Inflammatory macrophage treated with lipopolysaccharide for 1 hour (primary cell): ENCODE data around the gene PRR7.

Experiments
- DNase-seq, 2 donors: peaks; one replicate each; pipeline ENCODE4 v3.0.0-alpha.2; 2020 to 2022

Gene PRR7

GRCh38 chr5:177437623-177438022 is 9.0 kb upstream of the PRR7 start:
- no peak for DNase-seq

GRCh38 chr5:177438468-177438867 is 8.1 kb upstream of the PRR7 start:
- DNase-seq: no peak

GRCh38 chr5:177439518-177440053 is 7.0 kb upstream of the PRR7 start:
- DNase-seq: no peak

GRCh38 chr5:177440211-177440989 is 6.2 kb upstream of the PRR7 start:
- DNase-seq: peak in 1 of 2 donors; percentile 23

GRCh38 chr5:177440990-177441780 is 5.4 kb upstream of the PRR7 start:
- no peak for DNase-seq

- no peak for DNase-seq
Measured at GRCh38 chr5:177442066-177442826, 4.4 kb upstream of the PRR7 start.

- no peak for DNase-seq
Measured at GRCh38 chr5:177443144-177443983, 3.2 kb upstream of the PRR7 start.

GRCh38 chr5:177444106-177445051 is 2.2 kb upstream of the PRR7 start:
- DNase-seq: no peak

- DNase-seq: no peak
Measured at GRCh38 chr5:177445052-177445916, 1.3 kb upstream of the PRR7 start.

GRCh38 chr5:177445917-177446199 is 756 bp upstream of the PRR7 start:
- DNase-seq: no peak

- no peak for DNase-seq
Measured at GRCh38 chr5:177447066-177447610, 524 bp downstream of the PRR7 start.

- no peak for DNase-seq
Measured at GRCh38 chr5:177447611-177448243, 1.1 kb downstream of the PRR7 start.

GRCh38 chr5:177448244-177448950 is 1.8 kb downstream of the PRR7 start:
- DNase-seq: no peak

- DNase-seq: no peak
Measured at GRCh38 chr5:177449140-177450061, 2.8 kb downstream of the PRR7 start.

- DNase-seq: no peak
Measured at GRCh38 chr5:177450667-177451424, 4.2 kb downstream of the PRR7 start.

- no peak for DNase-seq
Measured at GRCh38 chr5:177452688-177453638, 6.3 kb downstream of the PRR7 start.
